ENCODE data around the gene GAB4.

Gene GAB4

DNA sequence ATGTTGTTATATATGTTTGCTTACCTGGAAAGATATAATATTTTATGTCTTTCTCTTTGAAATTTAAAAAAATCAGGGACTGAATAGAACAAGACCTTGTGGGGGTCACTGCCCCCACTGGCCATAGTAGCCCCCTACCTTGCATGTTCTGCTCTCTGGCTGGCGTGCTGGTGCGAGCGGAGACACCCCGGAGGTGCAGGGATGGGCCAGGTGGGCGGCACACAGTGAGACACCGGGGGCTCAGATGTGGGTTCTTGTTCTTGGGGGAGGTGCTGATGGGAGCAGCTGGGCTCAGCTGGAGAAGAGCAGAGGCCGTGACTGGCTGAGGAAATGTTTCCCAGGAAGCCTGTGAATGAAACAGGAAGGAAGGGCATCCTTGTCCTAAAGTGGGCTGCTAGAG is 20.2 kb downstream of the GAB4 start:
- no peak for DNase-seq

- no peak for DNase-seq
Observed at GRCh38 chr22:16975155-16975885, 32.7 kb downstream of the GAB4 start.

DNA sequence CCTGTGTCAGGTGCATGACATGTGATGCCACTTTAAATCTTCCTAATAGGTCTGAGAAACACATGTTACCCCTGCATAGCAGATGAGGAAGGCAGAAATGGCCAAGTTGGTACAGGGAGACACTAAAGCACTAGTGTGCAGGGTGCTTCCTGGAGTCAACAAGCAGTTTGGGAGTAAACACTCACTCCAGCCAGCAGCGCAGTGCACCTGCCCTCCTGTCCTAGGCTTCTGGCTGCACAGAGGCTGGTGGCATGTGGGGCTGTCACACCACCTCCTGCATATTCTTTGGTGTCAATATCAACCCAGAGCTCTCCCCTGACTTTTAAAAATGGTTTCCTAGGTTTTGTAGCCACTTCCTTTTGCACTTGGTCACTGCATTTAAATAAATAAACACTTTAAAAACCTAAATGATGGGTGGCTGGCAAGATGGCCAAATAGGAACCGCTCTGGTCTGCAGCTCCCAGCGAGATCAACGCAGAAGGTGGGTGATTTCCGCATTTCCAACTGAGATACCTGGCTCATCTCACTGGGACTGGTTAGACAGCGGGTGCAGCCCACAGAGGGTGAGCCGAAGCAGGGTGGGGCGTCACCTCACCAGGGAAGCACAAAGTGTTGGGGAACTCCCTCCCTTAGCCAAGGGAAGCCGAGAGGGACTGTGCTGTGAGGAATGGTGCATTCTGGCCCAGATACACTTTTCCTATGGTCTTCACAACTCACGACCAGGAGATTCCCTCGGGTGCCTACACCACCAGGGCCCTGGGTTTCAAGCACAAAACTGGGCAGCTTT is 33.5 kb downstream of the GAB4 start:
- DNase-seq = no peak

GRCh38 chr22:16973591-16974297 is 34.3 kb downstream of the GAB4 start:
- no peak for DNase-seq

DNA sequence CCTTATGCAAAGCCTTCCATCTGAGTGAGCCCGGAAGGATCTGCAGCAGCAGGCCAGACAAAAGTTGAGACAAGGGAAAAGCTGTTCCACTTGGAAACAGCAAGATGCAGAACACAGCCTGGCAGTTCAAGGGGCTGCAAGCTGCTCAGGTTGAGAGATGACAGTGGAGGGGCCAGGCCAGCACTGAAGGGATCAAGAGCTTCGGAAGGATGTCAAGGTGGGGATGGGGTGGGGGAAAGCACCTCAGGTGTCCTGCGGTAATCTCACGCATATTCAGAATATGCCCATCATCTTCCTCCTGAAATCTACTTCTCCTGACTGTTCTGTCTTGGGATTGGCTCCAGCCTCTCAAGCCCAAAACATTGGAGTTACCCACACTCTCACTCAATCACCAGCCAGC is 35.7 kb downstream of the GAB4 start:
- DNase-seq = no peak

DNA sequence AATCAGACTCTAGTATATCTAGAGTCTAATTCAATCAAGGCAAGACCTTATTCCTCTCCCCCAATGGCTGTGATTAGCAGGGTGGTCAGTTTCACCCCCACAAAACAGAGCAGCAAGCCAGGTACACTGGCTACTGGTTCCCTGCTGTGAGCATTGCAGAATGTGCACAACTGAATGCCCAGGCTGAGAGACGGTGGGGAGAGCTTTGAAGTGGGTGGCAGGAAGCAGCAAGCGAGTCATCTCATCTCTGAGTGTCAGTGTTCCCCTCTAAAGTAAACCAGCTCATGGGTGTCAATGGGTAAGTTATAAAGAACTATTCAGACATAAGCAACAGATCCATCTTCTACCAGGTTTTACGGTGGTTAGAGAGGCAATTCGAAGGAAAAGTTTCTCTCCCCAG is 37.6 kb downstream of the GAB4 start:
- DNase-seq = no peak

DNA sequence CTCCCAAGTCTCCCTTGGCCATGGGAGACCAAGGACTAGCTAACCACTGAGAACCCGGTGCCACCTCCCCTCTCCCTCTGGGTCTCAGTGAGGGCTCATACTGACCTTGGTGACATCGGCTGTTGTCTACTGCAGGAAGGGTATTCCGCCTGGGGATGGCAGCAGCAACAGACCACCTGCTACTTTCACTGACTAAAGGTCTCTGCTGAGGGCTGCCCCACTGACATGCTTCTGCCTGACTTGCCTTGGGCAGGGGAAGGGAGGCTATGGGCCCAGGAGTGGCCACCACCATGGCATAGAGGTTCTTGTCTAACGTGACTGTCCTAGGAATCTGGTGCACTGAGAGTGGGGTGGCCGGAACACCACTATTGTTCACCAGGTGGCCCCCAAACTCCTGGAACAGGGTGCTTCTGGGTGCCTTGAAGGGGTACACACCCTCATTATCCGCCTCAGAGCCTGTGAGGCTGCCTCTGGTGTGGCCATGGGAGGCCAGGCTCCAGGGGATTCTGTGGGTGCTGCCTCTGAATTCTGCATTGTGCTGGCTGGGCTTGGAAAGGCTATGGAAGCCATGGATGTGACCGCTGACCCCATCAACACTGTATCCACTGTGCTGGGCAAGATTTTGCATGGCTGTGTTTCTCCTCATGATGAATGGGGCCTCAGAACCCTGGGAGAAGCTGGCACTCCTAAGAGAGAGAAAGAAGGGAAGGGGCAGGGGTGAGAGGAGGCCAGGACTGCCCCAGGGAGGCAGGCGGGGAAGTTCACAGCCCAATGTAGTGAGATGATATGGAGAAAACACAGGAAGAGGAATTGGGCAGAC is 38.3 kb downstream of the GAB4 start:
- no peak for DNase-seq

DNA sequence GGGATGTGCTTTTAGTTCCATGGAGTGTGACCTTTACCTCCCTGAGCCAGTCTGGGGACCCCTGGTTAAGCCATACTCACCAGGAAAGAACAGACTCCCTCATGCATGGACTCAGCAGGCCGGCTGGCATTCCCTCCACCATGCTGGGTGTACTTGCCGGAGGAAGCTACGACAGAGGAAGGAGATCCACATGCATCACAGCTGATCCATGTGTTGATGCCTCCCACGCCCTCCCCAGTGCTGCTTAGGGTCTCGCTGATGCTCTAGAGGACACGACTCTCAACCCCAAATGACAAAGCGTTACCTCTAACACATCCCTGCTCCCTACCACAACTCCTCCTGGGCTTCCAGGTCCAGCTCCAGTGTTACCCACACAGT is 39.8 kb downstream of the GAB4 start:
- no peak for DNase-seq

DNA sequence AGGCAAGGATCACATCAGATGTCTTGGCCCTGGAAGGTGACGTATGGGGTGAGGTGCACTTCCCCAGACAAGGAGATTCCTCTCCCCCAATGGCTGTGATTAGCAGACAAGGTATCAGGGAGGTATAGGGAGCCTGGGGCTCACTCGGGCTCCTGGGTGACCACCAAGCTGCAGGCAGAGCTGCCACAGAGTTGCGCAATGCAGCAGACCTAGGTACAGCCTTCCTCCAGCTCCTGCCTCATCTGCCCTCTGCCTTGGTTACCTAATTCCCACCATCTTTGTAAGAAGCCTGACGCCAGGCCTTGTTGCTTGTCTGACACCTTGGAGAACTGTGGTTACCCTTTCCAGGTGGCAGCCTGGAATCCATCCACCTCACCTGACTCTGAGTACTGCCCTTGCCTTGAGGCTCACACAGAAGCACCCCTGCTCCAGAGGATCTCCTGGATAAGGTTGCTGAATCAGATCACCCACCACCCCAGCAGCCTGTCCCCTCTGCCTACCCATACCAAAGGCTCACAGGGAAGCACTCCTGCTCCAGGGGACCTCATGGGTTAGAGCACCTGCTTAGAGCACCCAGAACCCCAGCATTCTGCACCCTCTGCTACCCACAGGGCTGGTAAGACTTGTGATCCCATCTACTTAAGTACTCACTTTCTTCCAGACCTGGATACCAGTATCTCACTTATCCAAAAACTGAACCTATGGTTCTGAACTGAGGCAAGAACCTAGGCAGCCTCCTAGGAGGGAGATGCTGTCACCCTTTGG is 40.4 kb downstream of the GAB4 start:
- no peak for DNase-seq

GRCh38 chr22:16966251-16966650 is 41.8 kb downstream of the GAB4 start:
- no peak for DNase-seq

DNA sequence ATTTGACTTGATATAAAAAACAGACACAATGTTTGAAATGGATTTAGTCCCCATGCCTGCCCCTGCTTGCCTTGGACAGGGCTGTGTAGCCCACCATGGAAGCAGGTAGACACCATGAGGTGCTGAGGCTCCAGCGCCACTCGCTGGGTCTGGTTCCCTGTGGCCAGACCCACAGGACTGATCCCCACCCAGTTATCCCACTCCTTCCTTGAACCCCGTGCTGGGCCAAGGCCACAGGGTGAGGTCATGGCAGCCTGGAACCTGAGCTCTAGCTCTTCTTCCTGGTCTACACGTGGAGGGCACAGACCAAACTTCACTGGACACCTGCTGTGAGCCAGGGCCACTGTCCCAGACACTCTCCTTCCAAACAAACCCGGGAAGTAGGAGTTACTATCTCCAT is 42.5 kb downstream of the GAB4 start:
- DNase-seq = no peak

- DNase-seq = no peak
Observed at GRCh38 chr22:16965083-16965482, 42.9 kb downstream of the GAB4 start.

DNA sequence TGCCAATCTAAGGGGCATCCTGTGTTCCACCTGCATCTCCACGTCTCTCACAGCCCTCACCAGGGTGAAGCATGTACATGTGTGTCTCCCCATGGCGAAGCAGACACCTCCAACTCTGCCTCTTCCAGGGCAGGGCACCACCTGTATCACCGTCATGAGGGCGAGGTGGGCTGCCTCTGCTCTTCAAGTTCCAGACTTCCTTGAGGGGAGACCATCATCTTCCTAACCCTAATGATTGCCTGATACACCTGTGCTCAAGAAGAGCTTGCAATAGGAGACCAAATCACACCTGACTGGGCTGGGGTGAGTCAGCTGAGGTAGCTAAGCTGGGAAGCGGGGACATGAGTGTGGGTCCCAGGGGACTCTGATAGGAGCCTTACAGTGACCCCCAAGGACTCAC is 43.7 kb downstream of the GAB4 start:
- no peak for DNase-seq

DNA sequence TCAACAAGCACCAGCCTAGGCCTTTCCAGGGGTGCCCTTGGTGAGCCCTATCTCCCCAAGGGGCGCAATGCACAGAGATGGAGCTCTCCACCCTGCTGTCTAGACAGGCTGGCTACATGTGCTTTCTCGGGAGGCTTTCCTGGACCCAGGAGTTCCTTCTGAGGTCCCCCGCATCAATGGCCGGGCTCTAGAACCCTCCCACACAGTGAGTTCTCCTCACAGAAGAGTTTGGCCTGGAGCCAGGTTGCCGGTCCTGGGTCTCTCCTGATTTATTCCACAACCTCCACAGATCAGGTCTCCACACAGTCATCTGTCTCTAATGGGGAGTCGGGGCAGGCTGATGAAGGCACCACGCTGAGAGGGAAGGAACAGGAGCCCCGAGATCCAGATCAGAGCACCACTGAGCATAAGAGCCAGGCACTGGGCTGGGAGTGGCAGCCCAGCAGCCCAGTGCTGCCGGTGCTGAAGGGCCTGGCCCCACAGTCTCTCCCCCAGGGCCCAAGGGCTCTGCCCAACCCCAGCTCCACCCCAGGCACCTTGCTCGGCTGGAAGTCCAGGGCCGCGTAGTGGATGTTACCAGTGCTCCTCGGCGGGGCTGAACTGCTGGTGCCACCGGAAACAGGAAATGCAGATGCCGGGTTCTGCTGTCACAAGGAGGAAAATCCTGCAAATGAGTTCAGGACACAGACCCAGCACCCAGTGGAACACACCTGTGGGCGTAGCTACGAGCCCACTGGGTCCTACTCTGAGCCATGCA is 44.7 kb downstream of the GAB4 start:
- no peak for DNase-seq

DNA sequence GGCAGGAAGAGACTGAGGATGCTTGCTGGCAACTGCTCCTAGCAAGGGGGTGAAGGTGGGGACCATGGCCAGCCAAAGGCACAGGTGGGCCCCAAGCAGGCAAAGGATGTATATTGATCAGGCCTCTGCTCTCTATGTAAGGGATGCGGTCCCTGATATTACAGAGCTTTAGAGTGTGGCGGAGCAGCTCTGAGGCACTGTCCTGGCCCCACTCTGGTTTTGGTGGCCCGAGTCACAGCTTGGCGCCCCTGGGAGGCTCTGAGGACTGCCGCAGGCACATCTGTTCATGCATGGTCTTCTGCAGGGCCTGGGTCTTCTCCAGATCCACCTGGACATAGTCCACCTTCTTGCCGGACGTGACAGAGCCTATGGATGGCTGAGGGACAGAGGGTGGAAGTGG is 45.5 kb downstream of the GAB4 start:
- no peak for DNase-seq

- DNase-seq = no peak
Observed at GRCh38 chr22:16961477-16962186, 46.4 kb downstream of the GAB4 start.

DNA sequence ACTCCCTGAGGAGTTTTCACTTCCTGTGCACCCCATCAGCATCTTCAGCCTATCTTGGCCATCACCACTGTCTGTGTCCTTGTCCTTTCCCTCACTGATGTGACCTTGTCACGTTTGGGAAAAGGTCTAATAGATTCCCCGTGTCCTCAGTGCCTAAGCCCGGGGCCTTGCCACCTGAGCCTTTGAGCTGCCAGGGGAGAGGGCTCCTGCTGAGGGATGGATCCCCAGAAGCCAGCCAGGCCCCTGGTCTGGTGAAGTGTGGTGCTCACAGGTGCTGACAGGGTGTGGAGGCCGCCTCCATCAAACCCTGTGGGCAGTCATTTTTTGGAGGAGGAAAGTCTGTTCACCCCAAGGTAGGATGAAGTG is 47.2 kb downstream of the GAB4 start:
- no peak for DNase-seq

DNA sequence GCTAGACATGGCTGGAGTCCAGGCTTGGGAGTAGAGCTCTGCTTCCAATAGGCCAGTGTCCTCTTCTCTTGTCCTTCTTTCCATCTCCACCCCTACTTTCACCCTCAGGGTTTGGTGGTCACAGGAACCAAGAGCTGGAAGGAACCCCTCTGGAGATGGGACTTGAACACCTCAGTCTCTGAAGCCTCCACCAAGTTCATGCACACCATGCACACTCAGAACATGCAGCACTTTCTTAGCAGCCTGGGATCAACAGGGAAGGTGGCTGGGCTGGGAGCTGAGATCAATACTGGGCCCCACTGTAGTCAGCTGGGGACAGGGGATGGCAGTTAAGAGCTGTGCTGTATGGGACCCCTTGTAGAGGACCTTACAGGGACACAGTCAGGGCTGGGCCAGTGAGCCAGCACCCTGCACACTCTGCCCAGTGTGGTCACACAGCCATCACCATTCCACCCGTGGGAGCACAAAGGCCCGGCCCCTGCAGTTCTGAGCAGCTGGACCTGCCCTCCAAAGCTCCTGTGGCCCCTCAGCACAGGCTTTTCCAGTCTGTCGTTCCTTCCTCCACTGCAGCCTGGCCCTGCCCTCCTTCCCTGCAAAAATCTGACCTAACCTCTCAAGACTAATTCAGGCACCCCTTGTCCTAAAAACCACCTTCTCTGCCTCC is 47.7 kb downstream of the GAB4 start:
- no peak for DNase-seq

DNA sequence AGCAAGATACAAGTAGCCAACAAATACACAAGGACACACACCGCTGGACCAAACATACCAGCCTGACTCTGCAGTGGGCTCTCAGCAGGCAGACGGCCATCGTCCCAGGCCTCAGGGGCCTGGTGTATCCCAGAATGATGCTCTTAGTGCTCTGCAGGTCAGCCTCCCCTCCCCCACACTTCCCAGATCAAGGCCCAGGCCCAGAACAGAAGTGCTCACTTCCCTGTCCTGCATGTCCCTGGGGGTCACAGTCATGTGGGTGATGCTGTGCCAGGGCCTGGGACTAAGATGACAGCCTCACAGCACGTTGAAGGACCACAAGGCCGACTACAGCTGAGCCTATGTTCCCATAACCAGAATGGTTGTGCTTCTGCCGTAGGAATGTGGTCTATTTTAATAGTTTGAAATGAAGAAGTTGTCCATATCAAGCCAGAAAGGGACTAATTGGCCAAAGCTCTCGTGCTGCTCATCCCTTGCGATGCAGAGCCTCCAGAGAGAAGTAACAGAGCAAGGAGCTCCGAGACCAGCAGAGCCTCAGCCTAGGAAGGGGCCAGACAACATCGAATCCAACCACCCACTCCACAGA is 48.6 kb downstream of the GAB4 start:
- DNase-seq = no peak

GRCh38 chr22:16958475-16958874 is 49.5 kb downstream of the GAB4 start:
- DNase-seq = no peak

Data from DMS 273 treated with DMSO at 0.1 percent for 48 hours (cell line).